Panc1 (cell line): Measurements from ENCODE around the gene SPATS2L. TPM values are rescaled to one million over a fixed set of nuclear protein-coding genes. Genes with fewer than 3 reads are reported as not detected.

Experiments
- ATAC-seq: fragments of 200-7000 bp; cut with Tn5 transposase; 2 replicates; pipeline ENCODE4 v1.9.1; 2020; ENCODE audit warnings: mild to moderate bottlenecking, moderate library complexity
- BruUV-seq: library from RNA; stranded (reverse); fragments of 400-500 nt; replicated peaks from 2 replicates; lab custom pipeline; 2021; lab: Mats Ljungman, UMichigan
- CTCF ChIA-PET: fragments of 300-600 bp; sonication (Branson Sonifier 250); formaldehyde crosslinking; loops from one replicate; lab custom pipeline; 2022; ENCODE audit warnings: antibody characterized with exemption; lab: Charles Lee
- POLR2A ChIA-PET: fragments of 300-600 bp; sonication (Branson Sonifier 250); formaldehyde crosslinking; loops from one replicate; lab custom pipeline; 2022; ENCODE audit warnings: antibody characterized with exemption; lab: Charles Lee
- DNase-seq: peaks from one replicate; pipeline ENCODE4 v3.0.0-alpha.2; 2010; ENCODE audit warnings: low read depth, low spot score
- H3K27ac ChIP-seq: 2 replicates; pipeline ENCODE4 v1.5.1; 2011; ENCODE audit warnings: mild to moderate bottlenecking, low read length, inconsistent platforms
- H3K27me3 ChIP-seq: fragments of 200-500 bp; sonication (Bioruptor generic); 2 replicates; pipeline ENCODE4 v1.6.0; 2014; ENCODE audit warnings: low read length, inconsistent platforms; ENCODE audit not compliant: control insufficient read depth, insufficient read depth
- H3K36me3 ChIP-seq: fragments of 200-500 bp; sonication (Bioruptor generic); 2 replicates; pipeline ENCODE4 v1.5.1; 2014; ENCODE audit warnings: inconsistent platforms, mild to moderate bottlenecking, low read length, moderate library complexity; ENCODE audit not compliant: control insufficient read depth, insufficient read depth
- H3K4me1 ChIP-seq: 2 replicates; pipeline ENCODE4 v1.5.1; 2011; ENCODE audit warnings: inconsistent platforms, mild to moderate bottlenecking, low read length, moderate library complexity; ENCODE audit not compliant: control insufficient read depth, insufficient read depth
- H3K4me3 ChIP-seq, 2 experiments: 2 replicates each; pipeline ENCODE4 v1.5.1; 2011 to 2012; ENCODE audit warnings: low read depth in 2 of 2, low read length in 2 of 2, mild to moderate bottlenecking in 2 of 2, inconsistent platforms in 1 of 2, moderate library complexity in 1 of 2
- H3K9me3 ChIP-seq: fragments of 200-500 bp; sonication (Bioruptor generic); 2 replicates; pipeline ENCODE4 v1.5.1; 2014; ENCODE audit warnings: low read depth, mild to moderate bottlenecking, inconsistent platforms, low read length, moderate library complexity; ENCODE audit not compliant: control insufficient read depth, insufficient read depth
- CTCF ChIP-seq: fragments of 450-650 bp; IDR thresholded peaks from 2 replicates; pipeline ENCODE4 v1.5.1; 2017; ENCODE audit warnings: mild to moderate bottlenecking
- POLR2AphosphoS5 ChIP-seq: IDR thresholded peaks from 2 replicates; pipeline ENCODE4 v1.6.1; 2012; ENCODE audit warnings: mild to moderate bottlenecking, low read depth, low read length, moderate library complexity
- REST ChIP-seq, 2 experiments: IDR thresholded peaks; 2 replicates each; pipeline ENCODE4 v1.6.1; 2011 to 2012; ENCODE audit warnings: low read depth in 2 of 2, control low read depth in 1 of 2, low read length in 1 of 2, mild to moderate bottlenecking in 1 of 2, moderate library complexity in 1 of 2; ENCODE audit not compliant: insufficient read depth in 1 of 2
- SIN3A ChIP-seq: IDR thresholded peaks from 2 replicates; pipeline ENCODE4 v1.6.1; 2012; ENCODE audit warnings: low read depth, mild to moderate bottlenecking, low read length, moderate library complexity, borderline replicate concordance; ENCODE audit not compliant: insufficient read depth
- TCF7L2 ChIP-seq: IDR thresholded peaks from 2 replicates; pipeline ENCODE4 v1.6.1; 2011; ENCODE audit warnings: mild to moderate bottlenecking, low read depth, low read length, inconsistent platforms
- in situ Hi-C: cut with HindIII; loops from 2 replicates; pipeline ENCODE4 v1.10.0; 2016; ENCODE audit warnings: low sequenced_read_pairs, low pct_unique_long_range_greater_than_20kb
- intact Hi-C: fragments of 100-400 bp; cut with micrococcal nuclease; formaldehyde crosslinking; loops from one replicate; pipeline ENCODE4 v1.10.0; 2022; ENCODE audit not compliant: unreplicated experiment
- total RNA-seq: library from RNA; stranded (reverse); gene quantifications from one replicate; pipeline ENCODE4 v1.2.1, GENCODE V29; 2021; ENCODE audit not compliant: unreplicated experiment

The SPATS2L gene
- total RNA-seq, 1 experiment from 2014 or later, result 282 TPM

- TF ChIP-seq TCF7L2 (no peak), SIN3A (no peak), REST (IDR thresholded peaks at IDR 0.05; ENCODE audit: insufficient read depth in 1 of 2, low read depth in 2 of 2, low read length in 1 of 2) (no peak), POLR2AphosphoS5 (no peak), CTCF (no peak)
- H3K4me1 ChIP-seq, result peaks cover 54% of the 10 kb centered on the region
- no peaks in the 10 kb centered on the region for H3K9me3 ChIP-seq
- no TSS peak for BruUV-seq
- no peak overlapping the region for H3K4me3 ChIP-seq
- ChIA-PET POLR2A (no interaction called here), CTCF (no interaction called here)
- no peaks in the 10 kb centered on the region for H3K27me3 ChIP-seq
- no peak for DNase-seq
- intact Hi-C loops, result no loop called here
- peak overlapping the region; percentile 18; the same call in 1 of the 2 replicates for H3K27ac ChIP-seq
- no peaks in the 10 kb centered on the region for H3K36me3 ChIP-seq
- no peak for ATAC-seq
- in situ Hi-C loops, result no loop called here
Observed at GRCh38 chr2:200340508-200341224, 34.2 kb downstream of the SPATS2L start.

- no peak for TF ChIP-seq REST (IDR thresholded peaks at IDR 0.05; ENCODE audit: insufficient read depth in 1 of 2, low read depth in 2 of 2, low read length in 1 of 2)
- TF ChIP-seq SIN3A, result no peak
- TF ChIP-seq CTCF, result no peak
- TF ChIP-seq POLR2AphosphoS5, result no peak
- in situ Hi-C loops, result no loop called here
- DNase-seq (no peak), ATAC-seq (no peak)
- H3K27me3 ChIP-seq, result no peaks in the 10 kb centered on the region
- no peaks in the 10 kb centered on the region for H3K9me3 ChIP-seq
- POLR2A ChIA-PET, result no interaction called here
- BruUV-seq, result no TSS peak
- no peaks in the 10 kb centered on the region for H3K36me3 ChIP-seq
- no peak overlapping the region for H3K4me3 ChIP-seq
- CTCF ChIA-PET, result interaction anchor here (0.7 kb wide), 1 partner anchor 1870 kb away, joined by 3 read pairs; no protein-coding TSS in a partner anchor
- H3K4me1 ChIP-seq, result peaks cover 52% of the 10 kb centered on the region
- intact Hi-C loops, result no loop called here
- H3K27ac ChIP-seq, result peak overlapping the region; percentile 57
Observed at GRCh38 chr2:200341376-200341775, 34.9 kb downstream of the SPATS2L start.
